GM12875 (cell line): ENCODE results near the gene F2RL3.

Experiments
- H3K4me3 ChIP-seq: one replicate; pipeline ENCODE4 v1.5.1; 2011; ENCODE audit warnings: low read depth, low read length, control low read depth
- CTCF ChIP-seq: IDR thresholded peaks from 2 replicates; pipeline ENCODE4 v1.5.1; 2011; ENCODE audit warnings: low read depth, mild to moderate bottlenecking, control low read depth, inconsistent platforms, low read length, moderate library complexity, borderline replicate concordance; ENCODE audit not compliant: insufficient read depth

F2RL3 gene

GRCh38 chr19:16920816-16921529, 32.2 kb downstream of the F2RL3 start:
- H3K4me3 ChIP-seq: no peak overlapping the region
- no peak for TF ChIP-seq CTCF

GRCh38 chr19:16921766-16922591, 33.2 kb downstream of the F2RL3 start:
- TF ChIP-seq CTCF: no peak
- H3K4me3 ChIP-seq: no peak overlapping the region

- no peak overlapping the region for H3K4me3 ChIP-seq
- TF ChIP-seq CTCF: no peak
Measured at GRCh38 chr19:16922592-16922934, 33.8 kb downstream of the F2RL3 start.

- TF ChIP-seq CTCF: no peak
- no peak overlapping the region for H3K4me3 ChIP-seq
Measured at GRCh38 chr19:16922949-16923348, 34.1 kb downstream of the F2RL3 start.

GRCh38 chr19:16927883-16928282, 39.1 kb downstream of the F2RL3 start:
- no peak overlapping the region for H3K4me3 ChIP-seq
- TF ChIP-seq CTCF: no peak

- no peak for TF ChIP-seq CTCF
- no peak overlapping the region for H3K4me3 ChIP-seq
Measured at GRCh38 chr19:16928351-16928750, 39.6 kb downstream of the F2RL3 start.

- no peak overlapping the region for H3K4me3 ChIP-seq
- no peak for TF ChIP-seq CTCF
Measured at GRCh38 chr19:16928916-16929315, 40.1 kb downstream of the F2RL3 start.
